ENCODE results near the gene CAPZB.

The CAPZB gene

GRCh38 chr1:19345391-19345790 is 139.9 kb downstream of the CAPZB start:
- no peak for DNase-seq (ENCODE audit: low read depth)
- no peak for TF ChIP-seq CTCF (IDR thresholded peaks at IDR 0.05; ENCODE audit: low read depth, low read length, missing control alignments)
- no peak overlapping the region for H3K4me3 ChIP-seq (ENCODE audit: low read depth, low read length)

- no peak for DNase-seq (ENCODE audit: low read depth)
- TF ChIP-seq CTCF (IDR thresholded peaks at IDR 0.05; ENCODE audit: low read depth, low read length, missing control alignments): no peak
- no peak overlapping the region for H3K4me3 ChIP-seq (ENCODE audit: low read depth, low read length)
Observed at GRCh38 chr1:19344831-19345230, 140.5 kb downstream of the CAPZB start.

- TF ChIP-seq CTCF (IDR thresholded peaks at IDR 0.05; ENCODE audit: low read depth, low read length, missing control alignments): peak; percentile 93
- DNase-seq (ENCODE audit: low read depth): no peak
Observed at GRCh38 chr1:19344372-19344810, 140.9 kb downstream of the CAPZB start.

GRCh38 chr1:19343617-19344350 is 141.6 kb downstream of the CAPZB start:
- no peak for TF ChIP-seq CTCF (IDR thresholded peaks at IDR 0.05; ENCODE audit: low read depth, low read length, missing control alignments)
- H3K4me3 ChIP-seq (ENCODE audit: low read depth, low read length): no peak overlapping the region

More at GRCh38 chr1:19344372-19344810, 140.9 kb downstream of the CAPZB start:
- H3K4me3 ChIP-seq (ENCODE audit: low read depth, low read length): no peak overlapping the region

GRCh38 chr1:19342894-19343616 is 142.3 kb downstream of the CAPZB start:
- no peak for TF ChIP-seq CTCF (IDR thresholded peaks at IDR 0.05; ENCODE audit: low read depth, low read length, missing control alignments)
- no peak overlapping the region for H3K4me3 ChIP-seq (ENCODE audit: low read depth, low read length)
- no peak for DNase-seq (ENCODE audit: low read depth)

More at GRCh38 chr1:19343617-19344350, 141.6 kb downstream of the CAPZB start:
- DNase-seq (ENCODE audit: low read depth): no peak

GRCh38 chr1:19342062-19342750 is 143.1 kb downstream of the CAPZB start:
- DNase-seq (ENCODE audit: low read depth): no peak
- no peak overlapping the region for H3K4me3 ChIP-seq (ENCODE audit: low read depth, low read length)

More at GRCh38 chr1:19342062-19342750, 143.1 kb downstream of the CAPZB start:
- no peak for TF ChIP-seq CTCF (IDR thresholded peaks at IDR 0.05; ENCODE audit: low read depth, low read length, missing control alignments)
